Liver (tissue), 9 donors: ENCODE data around the gene NCR1. TPM values are rescaled to one million over a fixed set of nuclear protein-coding genes. Genes with fewer than 3 reads are reported as not detected.

Experiments used
- DNase-seq: peaks from one replicate; pipeline ENCODE4 v3.0.0-alpha.2; 2017; ENCODE audit warnings: low spot score
- H3K27ac ChIP-seq, 2 donors: one replicate each; pipeline ENCODE4 v1.7.0; 2013; ENCODE audit warnings: inconsistent platforms in 2 of 2, low read length in 2 of 2, control low read depth in 1 of 2, low read depth in 1 of 2, mild to moderate bottlenecking in 1 of 2
- H3K27me3 ChIP-seq, 4 donors: one replicate each; pipeline versions ENCODE4 v1.6.1 to v1.7.0; 2013; ENCODE audit warnings: low read length in 3 of 4, inconsistent platforms in 1 of 4, mild to moderate bottlenecking in 1 of 4, moderate library complexity in 1 of 4; ENCODE audit not compliant: control insufficient read depth in 4 of 4, insufficient read depth in 4 of 4
- H3K36me3 ChIP-seq, 4 donors: one replicate each; pipeline versions ENCODE4 v1.6.1 to v1.7.0; 2013; ENCODE audit warnings: low read length in 3 of 4, mild to moderate bottlenecking in 3 of 4, low read depth in 1 of 4, moderate library complexity in 1 of 4; ENCODE audit not compliant: control insufficient read depth in 4 of 4, insufficient read depth in 3 of 4
- H3K4me1 ChIP-seq, 4 donors: one replicate each; pipeline versions ENCODE4 v1.6.1 to v1.7.0; 2013; ENCODE audit warnings: low read length in 3 of 4, mild to moderate bottlenecking in 3 of 4, moderate library complexity in 1 of 4; ENCODE audit not compliant: control insufficient read depth in 4 of 4, insufficient read depth in 4 of 4
- H3K4me3 ChIP-seq, 3 donors: one replicate each; pipeline versions ENCODE4 v1.6.1 to v1.7.0; 2013; ENCODE audit warnings: low read length in 3 of 3, control low read depth in 1 of 3, low read depth in 1 of 3, mild to moderate bottlenecking in 1 of 3
- H3K9ac ChIP-seq, 2 donors: one replicate each; pipeline ENCODE4 v1.7.0; 2013; ENCODE audit warnings: low read length in 2 of 2, mild to moderate bottlenecking in 2 of 2, moderate library complexity in 2 of 2, control low read depth in 1 of 2, low read depth in 1 of 2
- H3K9me3 ChIP-seq, 4 donors: one replicate each; pipeline versions ENCODE4 v1.6.1 to v1.7.0; 2013; ENCODE audit warnings: low read length in 3 of 4; ENCODE audit not compliant: control insufficient read depth in 4 of 4
- ATF3 ChIP-seq: IDR thresholded peaks from 2 replicates; pipeline ENCODE4 v1.6.1; 2016; ENCODE audit warnings: antibody characterized with exemption
- EGR1 ChIP-seq, 2 donors: IDR thresholded peaks; 2 replicates each; pipeline ENCODE4 v1.6.1; 2016 to 2018; ENCODE audit warnings: antibody characterized with exemption in 2 of 2, low read depth in 2 of 2
- FOXA1 ChIP-seq: IDR thresholded peaks from 2 replicates; pipeline ENCODE4 v1.6.1; 2016; ENCODE audit warnings: antibody characterized with exemption
- FOXA2 ChIP-seq: IDR thresholded peaks from 2 replicates; pipeline ENCODE4 v1.6.1; 2016; ENCODE audit warnings: antibody characterized with exemption
- GABPA ChIP-seq, 2 donors: IDR thresholded peaks in 1 of 2; conservative IDR thresholded peaks in 1 of 2; 2 replicates each; pipeline ENCODE4 v1.6.1; 2016; ENCODE audit warnings: antibody characterized with exemption in 2 of 2, mild to moderate bottlenecking in 1 of 2, moderate library complexity in 1 of 2
- HNF4A ChIP-seq, 2 donors: conservative IDR thresholded peaks; 2 replicates each; pipeline ENCODE4 v1.6.1; 2016; ENCODE audit warnings: antibody characterized with exemption in 2 of 2, mild to moderate bottlenecking in 2 of 2
- HNF4G ChIP-seq: IDR thresholded peaks from 2 replicates; pipeline ENCODE4 v1.6.1; 2016; ENCODE audit warnings: antibody characterized with exemption
- JUND ChIP-seq, 2 donors: IDR thresholded peaks; 2 replicates each; pipeline ENCODE4 v1.6.1; 2016; ENCODE audit warnings: antibody characterized with exemption in 2 of 2
- MAX ChIP-seq: IDR thresholded peaks from 2 replicates; pipeline ENCODE4 v1.6.1; 2016; ENCODE audit warnings: antibody characterized with exemption
- NR2F2 ChIP-seq: IDR thresholded peaks from 2 replicates; pipeline ENCODE4 v1.6.1; 2016; ENCODE audit warnings: antibody characterized with exemption
- RAD21 ChIP-seq, 2 donors: IDR thresholded peaks; 2 replicates each; pipeline ENCODE4 v1.6.1; 2016; ENCODE audit warnings: antibody characterized with exemption in 2 of 2, mild to moderate bottlenecking in 2 of 2
- REST ChIP-seq: IDR thresholded peaks from 2 replicates; pipeline ENCODE4 v1.6.1; 2016; ENCODE audit warnings: antibody characterized with exemption, mild to moderate bottlenecking
- RXRA ChIP-seq, 2 donors: IDR thresholded peaks; 2 replicates each; pipeline ENCODE4 v1.6.1; 2017 to 2018; ENCODE audit warnings: antibody characterized with exemption in 2 of 2, mild to moderate bottlenecking in 1 of 2
- SP1 ChIP-seq: IDR thresholded peaks from 2 replicates; pipeline ENCODE4 v1.6.1; 2018; ENCODE audit warnings: antibody characterized with exemption, mild to moderate bottlenecking
- TAF1 ChIP-seq: conservative IDR thresholded peaks from 2 replicates; pipeline ENCODE4 v1.6.1; 2016; ENCODE audit warnings: antibody characterized with exemption, mild to moderate bottlenecking
- YY1 ChIP-seq: IDR thresholded peaks from 2 replicates; pipeline ENCODE4 v1.6.1; 2016; ENCODE audit warnings: antibody characterized with exemption, mild to moderate bottlenecking
- WGBS: extraction: QIAGEN DNeasy Blood & Tissue Kit; methylation state at CpG from one replicate; pipeline ENCODE4 v1.1.7; 2013; 5-methylcytosine and 5-hydroxymethylcytosine counted together
- polyA plus RNA-seq, 2 donors: library from polyadenylated mRNA; stranded (reverse) in 1 of 2; unstranded in 1 of 2; fragments of 200-250 nt in 1 of 2; fragments of >200 nt in 1 of 2; fragmentation: Nextera tagmentation in 1 of 2; extraction: Ambion mirVana in 1 of 2; gene quantifications; one replicate each; pipeline versions ENCODE4 v1.2.1 to v1.2.3, GENCODE V29; 2013 to 2015
- total RNA-seq, 2 donors: library from RNA; depleted of rRNA; stranded (reverse); fragments of >200 nt; gene quantifications; one replicate each; pipeline ENCODE4 v1.2.3, GENCODE V29; 2014
- TF ChIP-seq, protein P1 (sequence below): fragments of 150-350 bp; IDR thresholded peaks from 2 replicates; pipeline ENCODE4 v1.5.1; 2017; ENCODE audit warnings: improper control_type of control experiment, low read depth, low read length; ENCODE audit not compliant: missing input control
- TF ChIP-seq, protein P2 (sequence below): IDR thresholded peaks from 2 replicates; pipeline ENCODE4 v1.6.1; 2016; ENCODE audit warnings: antibody characterized with exemption
- donor health status: healthy.
- donor health status: healthy.
- donor health status: healthy.
- donor health status: healthy.
- donor health status: healthy.

NCR1 gene
- total and polyA plus RNA-seq, 4 donors = 0.37 to 1.8 (median 0.91) TPM

- H3K9me3 ChIP-seq = no peaks in the 10 kb centered on the region
- TF ChIP-seq RXRA (IDR thresholded peaks at IDR 0.05) (no peak), FOXA1 (no peak), JUND (IDR thresholded peaks at IDR 0.05) (no peak), TAF1 (no peak)
- H3K4me3 ChIP-seq = no peak overlapping the region
- no peaks in the 10 kb centered on the region for H3K4me1 ChIP-seq
- no peaks in the 10 kb centered on the region for H3K27me3 ChIP-seq
- H3K9ac ChIP-seq = no peak overlapping the region
- no peak for DNase-seq
- H3K27ac ChIP-seq = no peak overlapping the region
- H3K36me3 ChIP-seq = no peaks in the 10 kb centered on the region
- 87% methylated on average over 10 of the region's 10 CpGs for WGBS
Measured at GRCh38 chr19:54888239-54888638, 17.7 kb upstream of the NCR1 start.

DNA sequence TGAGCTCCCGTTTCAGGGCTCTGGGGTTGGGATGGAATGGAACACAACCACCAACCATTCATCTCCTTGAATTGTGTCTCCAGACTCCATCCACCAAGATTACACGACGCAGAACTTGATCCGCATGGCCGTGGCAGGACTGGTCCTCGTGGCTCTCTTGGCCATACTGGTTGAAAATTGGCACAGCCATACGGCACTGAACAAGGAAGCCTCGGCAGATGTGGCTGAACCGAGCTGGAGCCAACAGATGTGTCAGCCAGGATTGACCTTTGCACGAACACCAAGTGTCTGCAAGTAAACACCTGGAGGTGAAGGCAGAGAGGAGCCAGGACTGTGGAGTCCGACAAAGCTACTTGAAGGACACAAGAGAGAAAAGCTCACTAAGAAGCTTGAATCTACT lies 16.4 kb upstream of the NCR1 start:
- DNase-seq = no peak
- 76% methylated on average over 11 of the region's 11 CpGs for WGBS
- H3K4me3 ChIP-seq = no peak overlapping the region

More for the DNA sequence above, 16.4 kb upstream of the NCR1 start:
- Histone ChIP-seq H3K27me3 (no peaks in the 10 kb centered on the region), H3K36me3 (no peaks in the 10 kb centered on the region), H3K9ac (no peak overlapping the region), H3K4me1 (no peaks in the 10 kb centered on the region), H3K27ac (no peak overlapping the region), H3K9me3 (no peaks in the 10 kb centered on the region)
- TF ChIP-seq ATF3 = no peak
- no peak for TF ChIP-seq HNF4A (conservative IDR thresholded peaks at IDR 0.05)
- no peak for TF ChIP-seq NR2F2
- no peak for TF ChIP-seq REST
- TF ChIP-seq GABPA (IDR thresholded peaks at IDR 0.05 in 1 of 2, conservative IDR thresholded peaks at IDR 0.05 in 1 of 2) = no peak
- TF ChIP-seq RAD21 (IDR thresholded peaks at IDR 0.05) = no peak
- no peak for TF ChIP-seq FOXA2
- TF ChIP-seq YY1 = no peak
- TF ChIP-seq, protein P1, sequence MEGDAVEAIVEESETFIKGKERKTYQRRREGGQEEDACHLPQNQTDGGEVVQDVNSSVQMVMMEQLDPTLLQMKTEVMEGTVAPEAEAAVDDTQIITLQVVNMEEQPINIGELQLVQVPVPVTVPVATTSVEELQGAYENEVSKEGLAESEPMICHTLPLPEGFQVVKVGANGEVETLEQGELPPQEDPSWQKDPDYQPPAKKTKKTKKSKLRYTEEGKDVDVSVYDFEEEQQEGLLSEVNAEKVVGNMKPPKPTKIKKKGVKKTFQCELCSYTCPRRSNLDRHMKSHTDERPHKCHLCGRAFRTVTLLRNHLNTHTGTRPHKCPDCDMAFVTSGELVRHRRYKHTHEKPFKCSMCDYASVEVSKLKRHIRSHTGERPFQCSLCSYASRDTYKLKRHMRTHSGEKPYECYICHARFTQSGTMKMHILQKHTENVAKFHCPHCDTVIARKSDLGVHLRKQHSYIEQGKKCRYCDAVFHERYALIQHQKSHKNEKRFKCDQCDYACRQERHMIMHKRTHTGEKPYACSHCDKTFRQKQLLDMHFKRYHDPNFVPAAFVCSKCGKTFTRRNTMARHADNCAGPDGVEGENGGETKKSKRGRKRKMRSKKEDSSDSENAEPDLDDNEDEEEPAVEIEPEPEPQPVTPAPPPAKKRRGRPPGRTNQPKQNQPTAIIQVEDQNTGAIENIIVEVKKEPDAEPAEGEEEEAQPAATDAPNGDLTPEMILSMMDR = no peak
- TF ChIP-seq EGR1 (IDR thresholded peaks at IDR 0.05; ENCODE audit: low read depth in 2 of 2) = no peak
- TF ChIP-seq HNF4G = no peak
- no peak for TF ChIP-seq MAX
- TF ChIP-seq RXRA (IDR thresholded peaks at IDR 0.05) = no peak
- no peak for TF ChIP-seq JUND (IDR thresholded peaks at IDR 0.05)
- no peak for TF ChIP-seq TAF1
- TF ChIP-seq, protein P2, sequence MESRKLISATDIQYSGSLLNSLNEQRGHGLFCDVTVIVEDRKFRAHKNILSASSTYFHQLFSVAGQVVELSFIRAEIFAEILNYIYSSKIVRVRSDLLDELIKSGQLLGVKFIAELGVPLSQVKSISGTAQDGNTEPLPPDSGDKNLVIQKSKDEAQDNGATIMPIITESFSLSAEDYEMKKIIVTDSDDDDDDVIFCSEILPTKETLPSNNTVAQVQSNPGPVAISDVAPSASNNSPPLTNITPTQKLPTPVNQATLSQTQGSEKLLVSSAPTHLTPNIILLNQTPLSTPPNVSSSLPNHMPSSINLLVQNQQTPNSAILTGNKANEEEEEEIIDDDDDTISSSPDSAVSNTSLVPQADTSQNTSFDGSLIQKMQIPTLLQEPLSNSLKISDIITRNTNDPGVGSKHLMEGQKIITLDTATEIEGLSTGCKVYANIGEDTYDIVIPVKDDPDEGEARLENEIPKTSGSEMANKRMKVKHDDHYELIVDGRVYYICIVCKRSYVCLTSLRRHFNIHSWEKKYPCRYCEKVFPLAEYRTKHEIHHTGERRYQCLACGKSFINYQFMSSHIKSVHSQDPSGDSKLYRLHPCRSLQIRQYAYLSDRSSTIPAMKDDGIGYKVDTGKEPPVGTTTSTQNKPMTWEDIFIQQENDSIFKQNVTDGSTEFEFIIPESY = no peak
- TF ChIP-seq FOXA1 = no peak
- no peak for TF ChIP-seq SP1
